Left colon (tissue), 2 donors: ENCODE data around the gene UPK2. TPM values are rescaled to one million over a fixed set of nuclear protein-coding genes. Genes with fewer than 3 reads are reported as not detected.

Experiments
- microRNA-seq, 2 donors: library from miRNA; unstranded; fragments of <30 nt; microRNA quantifications; one replicate each; pipeline versions ENCODE4 v1.1.0 to v1.2.0, GENCODE V29; 2020
- total RNA-seq, 2 donors: library from RNA; stranded (reverse); fragmentation: NEBNext Ultra II Directional; extraction: Animal tissue kit (Norgen Biotek cat#: 25700); gene quantifications; one replicate each; pipeline ENCODE4 v1.2.1, GENCODE V29; 2021
- donor health status: DM: no; HTN: no; CAD: no.
- donor health status: DM: yes; HTN: yes; CAD: no.

UPK2 gene
- total RNA-seq, 2 donors from 2014 or later, result not detected

Small RNA genes within 50 kb of the gene (microRNA-seq; reads per million reads assigned to microRNA genes)
- 0.53 to 1.4 reads per million in 2 donors for gene MIR4492

Other genes with a start within 250 kb of the UPK2 start
- 100 to 1,000 TPM in 1 of 2 donors, 10 to 100 TPM in 1; 96.3 to 100 TPM for gene DDX6, start 165.1 kb upstream of the UPK2 start, total RNA-seq
- under 1 TPM; 0.12 to 0.39 TPM for gene CXCR5, start 72.4 kb upstream of the UPK2 start, total RNA-seq
- gene BCL9L, start 30.4 kb upstream of the UPK2 start, total RNA-seq, result 10 to 100 TPM; 36.4 to 36.5 TPM
- not detected for gene FOXR1, start 15.5 kb downstream of the UPK2 start, total RNA-seq
- 10 to 100 TPM; 22.7 to 28.5 TPM for gene CENATAC, start 41.8 kb downstream of the UPK2 start, total RNA-seq
- 100 to 1,000 TPM; 652 to 750 TPM for gene RPS25, start 62.0 kb downstream of the UPK2 start, total RNA-seq
- 10 to 100 TPM; 65.1 to 72.8 TPM for gene TRAPPC4, start 62.5 kb downstream of the UPK2 start, total RNA-seq
- gene SLC37A4, start 74.6 kb downstream of the UPK2 start, total RNA-seq, result 10 to 100 TPM; 43.0 to 59.9 TPM
- 100 to 1,000 TPM; 107 to 138 TPM for gene HYOU1, start 100.9 kb downstream of the UPK2 start, total RNA-seq
- 10 to 100 TPM; 20.7 to 24.1 TPM for gene VPS11, start 111.5 kb downstream of the UPK2 start, total RNA-seq
- 10 to 100 TPM; 16.1 to 26.1 TPM for gene HMBS, start 128.6 kb downstream of the UPK2 start, total RNA-seq
- gene DPAGT1, start 145.6 kb downstream of the UPK2 start, total RNA-seq, result 10 to 100 TPM; 32.4 to 50.3 TPM
- gene C2CD2L, start 151.0 kb downstream of the UPK2 start, total RNA-seq, result 10 to 100 TPM; 26.6 to 43.7 TPM
- gene HINFP, start 165.3 kb downstream of the UPK2 start, total RNA-seq, result 10 to 100 TPM; 34.9 to 35.7 TPM
- not detected for gene ABCG4, start 192.8 kb downstream of the UPK2 start, total RNA-seq
- gene NLRX1, start 212.4 kb downstream of the UPK2 start, total RNA-seq, result 10 to 100 TPM; 14.8 to 17.9 TPM
- 10 to 100 TPM; 63.6 to 85.0 TPM for gene NHERF4, start 229.2 kb downstream of the UPK2 start, total RNA-seq